KG1 (cell line): ENCODE results near the gene TRPM7.
"Not testable (repeated sequence)": the region's sequence is repeated elsewhere in the genome, so short reads cannot be mapped to it uniquely, and the experiment has no call there.

Experiments
- DNase-seq: peaks from one replicate; lab custom pipeline; 2025; lab: John Stamatoyannopoulos, UW

Gene TRPM7, protein sequence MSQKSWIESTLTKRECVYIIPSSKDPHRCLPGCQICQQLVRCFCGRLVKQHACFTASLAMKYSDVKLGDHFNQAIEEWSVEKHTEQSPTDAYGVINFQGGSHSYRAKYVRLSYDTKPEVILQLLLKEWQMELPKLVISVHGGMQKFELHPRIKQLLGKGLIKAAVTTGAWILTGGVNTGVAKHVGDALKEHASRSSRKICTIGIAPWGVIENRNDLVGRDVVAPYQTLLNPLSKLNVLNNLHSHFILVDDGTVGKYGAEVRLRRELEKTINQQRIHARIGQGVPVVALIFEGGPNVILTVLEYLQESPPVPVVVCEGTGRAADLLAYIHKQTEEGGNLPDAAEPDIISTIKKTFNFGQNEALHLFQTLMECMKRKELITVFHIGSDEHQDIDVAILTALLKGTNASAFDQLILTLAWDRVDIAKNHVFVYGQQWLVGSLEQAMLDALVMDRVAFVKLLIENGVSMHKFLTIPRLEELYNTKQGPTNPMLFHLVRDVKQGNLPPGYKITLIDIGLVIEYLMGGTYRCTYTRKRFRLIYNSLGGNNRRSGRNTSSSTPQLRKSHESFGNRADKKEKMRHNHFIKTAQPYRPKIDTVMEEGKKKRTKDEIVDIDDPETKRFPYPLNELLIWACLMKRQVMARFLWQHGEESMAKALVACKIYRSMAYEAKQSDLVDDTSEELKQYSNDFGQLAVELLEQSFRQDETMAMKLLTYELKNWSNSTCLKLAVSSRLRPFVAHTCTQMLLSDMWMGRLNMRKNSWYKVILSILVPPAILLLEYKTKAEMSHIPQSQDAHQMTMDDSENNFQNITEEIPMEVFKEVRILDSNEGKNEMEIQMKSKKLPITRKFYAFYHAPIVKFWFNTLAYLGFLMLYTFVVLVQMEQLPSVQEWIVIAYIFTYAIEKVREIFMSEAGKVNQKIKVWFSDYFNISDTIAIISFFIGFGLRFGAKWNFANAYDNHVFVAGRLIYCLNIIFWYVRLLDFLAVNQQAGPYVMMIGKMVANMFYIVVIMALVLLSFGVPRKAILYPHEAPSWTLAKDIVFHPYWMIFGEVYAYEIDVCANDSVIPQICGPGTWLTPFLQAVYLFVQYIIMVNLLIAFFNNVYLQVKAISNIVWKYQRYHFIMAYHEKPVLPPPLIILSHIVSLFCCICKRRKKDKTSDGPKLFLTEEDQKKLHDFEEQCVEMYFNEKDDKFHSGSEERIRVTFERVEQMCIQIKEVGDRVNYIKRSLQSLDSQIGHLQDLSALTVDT (N-terminal part only)

GRCh38 chr15:50686469-50687301 lies at the start of gene TRPM7:
Gene TRPM7 (minus strand): TSS chr15:50686797. CDS start chr15:50686533, 264 bp downstream.
- DNase-seq = peak; percentile 90

DNA sequence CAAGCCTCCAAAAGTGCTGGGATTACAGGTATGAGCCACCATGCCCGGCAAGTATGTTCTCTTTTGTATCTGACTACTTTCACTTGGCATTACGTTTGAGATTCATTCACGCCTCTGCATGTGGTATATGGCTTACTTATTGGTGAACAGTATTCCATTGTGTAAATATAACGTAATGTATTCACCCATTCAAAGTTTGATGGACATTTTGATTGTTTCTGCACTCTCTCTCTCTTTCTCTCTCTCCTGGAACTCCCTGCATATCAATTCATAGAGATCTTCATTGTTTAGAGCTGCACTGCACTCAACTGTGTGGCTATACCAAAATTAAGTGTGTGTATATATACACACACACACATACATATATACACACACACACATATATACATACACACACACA lies 48.6 kb upstream of the TRPM7 start:
- DNase-seq = no peak

DNA sequence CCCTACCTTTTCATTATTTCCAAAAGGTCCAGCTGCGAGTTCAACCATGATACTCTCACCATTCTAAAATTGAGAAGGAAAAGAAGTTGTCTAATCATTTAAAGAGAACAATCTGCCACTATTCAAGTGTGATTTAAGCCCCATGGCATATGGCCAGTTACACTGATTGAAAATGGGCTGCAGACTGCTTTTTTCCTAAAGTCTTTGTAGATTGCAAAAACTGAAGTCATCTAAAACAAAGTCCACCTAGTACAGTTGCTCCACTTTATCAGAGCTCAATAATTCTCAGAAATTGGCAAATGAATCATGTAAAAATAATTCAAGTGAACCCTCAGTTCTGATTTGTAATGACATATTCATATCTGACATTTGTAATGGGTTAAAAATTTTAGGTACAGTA lies 39.7 kb upstream of the TRPM7 start:
- DNase-seq = no peak

- no peak for DNase-seq
These were observed 32.1 kb upstream of the TRPM7 start for GRCh38 chr15:50718700-50719125.

GRCh38 chr15:50712018-50712417 lies 25.4 kb upstream of the TRPM7 start:
- no peak for DNase-seq

DNA sequence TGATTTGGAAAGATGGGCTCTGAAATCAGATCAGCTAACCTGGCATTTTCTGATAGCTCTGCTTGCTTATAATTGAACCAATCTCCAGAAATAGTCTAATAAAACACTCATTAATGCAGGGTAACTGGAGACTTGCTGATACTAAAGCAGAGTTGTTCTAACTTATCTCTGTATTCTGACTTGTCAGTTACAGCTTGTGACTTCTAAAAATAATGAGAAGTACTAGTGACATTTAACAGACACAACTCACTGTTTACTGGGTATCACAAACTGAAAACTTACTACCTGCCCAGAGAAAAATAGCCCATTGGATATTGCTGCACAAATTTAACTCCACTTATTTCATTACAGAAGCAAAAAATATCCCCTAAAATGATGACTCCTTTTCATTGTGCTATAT lies 24.0 kb upstream of the TRPM7 start:
- DNase-seq = no peak

DNA sequence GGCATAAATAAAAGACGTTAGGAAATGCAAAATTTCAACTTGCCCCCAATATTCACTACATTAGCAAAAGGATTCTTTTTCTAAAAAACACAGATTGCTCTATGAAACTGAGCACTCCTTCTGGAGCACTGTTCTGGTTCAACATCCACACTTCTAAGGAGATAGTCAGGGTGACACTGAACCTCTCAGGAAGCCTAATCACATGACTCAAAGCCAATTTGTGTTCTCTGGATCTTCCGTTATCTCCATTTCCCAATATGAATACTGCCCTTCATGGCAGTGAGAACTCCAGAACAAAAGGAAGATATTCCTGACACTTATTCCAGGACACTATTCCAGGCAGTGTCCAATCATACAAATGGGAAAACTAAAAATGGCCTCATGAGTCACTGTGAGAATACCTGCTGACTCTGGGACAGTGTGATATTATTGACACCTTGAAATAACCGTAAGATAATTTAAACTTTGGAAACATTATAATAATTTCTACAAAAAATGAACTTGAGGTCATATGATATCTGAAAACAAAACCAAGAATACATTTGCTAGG lies 21.4 kb upstream of the TRPM7 start:
- no peak for DNase-seq

DNA sequence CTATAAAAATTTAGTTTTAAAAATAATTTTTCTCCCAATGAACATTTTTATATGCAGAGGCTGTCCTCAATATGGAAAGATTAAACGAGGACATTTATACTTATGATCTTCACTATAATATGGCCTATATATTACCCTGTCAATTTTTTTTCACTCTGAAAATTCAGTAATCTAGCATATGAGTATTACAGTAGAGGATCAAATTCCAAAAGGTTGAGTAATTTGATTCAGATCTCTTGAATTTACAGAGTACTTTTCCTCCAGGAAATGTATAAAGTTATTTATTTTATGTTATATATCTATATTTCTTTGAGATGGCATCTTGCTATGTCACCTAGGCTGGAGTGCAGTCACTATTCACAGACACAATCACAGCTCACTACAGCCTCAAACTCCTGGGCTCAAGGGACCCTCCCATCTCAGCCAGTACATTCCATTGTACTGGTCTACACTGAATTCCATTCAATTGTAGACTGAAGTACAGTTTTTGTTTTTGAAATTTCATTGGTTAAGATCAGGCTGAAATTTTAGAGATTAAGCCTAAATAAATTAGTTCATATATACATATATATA lies 16.3 kb upstream of the TRPM7 start:
- no peak for DNase-seq

DNA sequence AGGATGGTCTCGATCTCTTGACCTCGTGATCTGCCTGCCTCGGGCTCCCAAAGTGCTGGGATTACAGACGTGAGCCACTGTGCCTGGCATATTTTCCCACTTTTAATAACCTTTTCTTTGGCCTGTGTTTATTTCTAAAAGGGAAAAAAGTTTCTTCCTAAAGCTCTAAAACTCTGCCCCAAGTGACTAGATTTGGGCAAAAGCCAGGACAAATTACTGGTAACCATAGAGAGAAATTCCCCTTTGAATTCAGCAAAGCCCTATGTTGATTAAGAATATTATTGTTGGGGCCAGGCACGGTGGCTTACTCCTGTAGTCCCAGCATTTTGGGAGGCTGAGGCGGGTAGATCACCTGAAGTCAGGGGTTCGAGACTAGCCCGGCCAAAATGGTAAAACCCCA lies 11.5 kb upstream of the TRPM7 start:
- DNase-seq = no peak

GRCh38 chr15:50697109-50697797 lies 10.7 kb upstream of the TRPM7 start:
- DNase-seq = no peak

- not testable (repeated sequence) for DNase-seq
These were observed 8.1 kb upstream of the TRPM7 start for GRCh38 chr15:50694634-50695165.

DNA sequence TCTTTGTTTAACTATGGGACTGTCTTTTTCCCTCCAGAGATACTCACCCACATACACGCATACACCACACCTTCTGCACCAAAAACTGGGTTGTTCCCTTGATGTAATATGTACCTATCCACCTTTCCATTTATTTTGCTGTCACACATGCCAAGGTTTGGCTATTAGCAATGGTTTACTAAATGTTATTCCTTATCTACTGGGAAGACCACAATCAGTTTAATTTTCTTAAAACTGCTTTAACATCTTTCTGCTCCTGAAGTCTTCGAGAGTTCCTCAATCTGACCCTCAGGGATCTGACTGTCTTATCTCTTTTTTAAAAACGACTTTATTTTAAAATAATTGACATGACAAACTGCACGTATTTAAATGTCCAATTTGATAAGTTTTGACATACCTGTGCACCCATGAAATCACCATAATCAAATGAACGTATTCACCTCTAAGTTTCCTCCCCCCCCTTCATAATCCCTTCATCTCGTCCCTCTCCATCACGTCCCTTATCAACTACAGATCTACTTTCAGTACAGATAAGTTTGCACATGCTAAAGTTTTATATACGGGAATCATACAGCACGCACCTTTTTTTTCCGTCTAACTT lies 805 bp upstream of the TRPM7 start:
- no peak for DNase-seq

DNA sequence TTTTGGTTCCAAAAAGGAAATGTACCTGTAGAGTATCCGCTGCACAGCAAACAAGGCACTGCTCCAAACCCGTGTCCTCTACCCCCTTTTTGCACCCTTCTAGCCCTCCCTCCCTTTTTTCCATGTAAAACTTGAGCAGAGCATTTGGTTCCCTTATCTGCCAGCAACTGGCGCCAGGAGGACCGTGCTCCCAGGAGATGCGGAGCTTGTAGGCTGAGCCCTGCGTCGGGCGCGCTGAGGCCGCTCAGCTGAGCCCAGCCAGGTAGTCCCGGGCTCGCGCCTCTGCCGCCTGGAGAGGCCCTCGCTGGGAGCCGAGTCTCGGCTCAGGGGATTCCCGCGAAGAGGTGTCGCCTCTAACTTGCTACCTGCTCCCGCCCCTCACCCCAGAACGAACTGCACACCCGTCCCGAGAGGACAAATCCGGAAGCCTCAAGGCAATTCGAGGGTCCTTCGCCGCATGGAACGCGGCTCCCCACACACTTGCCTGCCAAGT lies 575 bp downstream of the TRPM7 start:
- no peak for DNase-seq

DNA sequence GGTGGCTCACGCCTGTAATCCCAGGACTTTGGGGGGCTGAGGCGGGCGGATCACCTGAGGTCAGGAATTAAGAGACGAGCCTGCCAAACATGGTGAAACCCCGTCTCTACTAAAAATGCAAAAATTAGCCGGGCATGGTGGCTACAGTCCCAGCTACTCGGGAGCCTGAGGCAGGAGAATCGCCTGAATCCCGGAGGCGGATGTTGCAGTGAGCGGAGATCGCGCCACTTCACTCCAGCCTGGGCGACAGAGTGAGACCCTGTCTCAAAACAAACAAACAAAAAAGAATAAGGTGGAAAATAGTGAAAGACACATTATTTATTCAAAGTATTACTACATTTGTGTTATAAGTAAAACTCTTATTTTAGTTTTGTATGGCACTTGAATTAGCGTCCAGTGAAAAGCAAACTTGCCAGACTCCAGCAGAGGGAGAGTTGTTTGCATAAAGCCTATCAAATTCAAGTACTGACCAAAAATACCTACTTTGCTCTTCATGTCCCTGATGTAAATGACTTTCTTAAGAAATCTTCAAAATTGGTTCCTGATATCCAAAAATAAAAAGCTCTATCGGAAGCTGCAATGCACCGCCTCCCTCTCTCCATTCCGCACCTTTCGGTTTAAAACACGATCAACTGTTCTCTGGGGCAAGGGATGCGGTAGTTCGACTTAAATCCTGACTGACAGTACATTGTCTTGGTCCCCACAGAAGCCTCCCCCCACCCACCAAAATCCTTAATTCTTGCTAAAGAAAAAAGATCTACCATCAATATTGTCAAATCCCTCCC lies 1.2 kb downstream of the TRPM7 start:
- no peak for DNase-seq

DNA sequence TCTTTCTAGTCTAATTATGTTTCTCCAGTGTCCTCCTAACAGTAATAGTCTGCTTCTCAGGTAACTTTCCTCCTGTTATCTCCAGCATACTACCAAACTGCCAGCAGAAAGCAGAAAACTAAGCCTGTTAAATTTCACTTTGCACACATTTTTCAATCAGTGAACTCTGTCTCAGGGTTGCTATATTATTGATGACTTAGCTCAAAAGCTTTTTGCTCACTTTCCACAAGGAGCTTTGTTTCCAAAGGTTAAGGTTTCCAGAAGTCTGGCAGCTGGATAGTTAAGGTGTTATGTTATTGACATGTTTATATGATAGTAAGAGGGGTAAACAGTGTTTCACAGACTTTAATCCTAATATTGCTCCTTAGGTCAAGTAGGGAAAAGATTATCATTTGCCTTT lies 5.1 kb downstream of the TRPM7 start:
- no peak for DNase-seq

DNA sequence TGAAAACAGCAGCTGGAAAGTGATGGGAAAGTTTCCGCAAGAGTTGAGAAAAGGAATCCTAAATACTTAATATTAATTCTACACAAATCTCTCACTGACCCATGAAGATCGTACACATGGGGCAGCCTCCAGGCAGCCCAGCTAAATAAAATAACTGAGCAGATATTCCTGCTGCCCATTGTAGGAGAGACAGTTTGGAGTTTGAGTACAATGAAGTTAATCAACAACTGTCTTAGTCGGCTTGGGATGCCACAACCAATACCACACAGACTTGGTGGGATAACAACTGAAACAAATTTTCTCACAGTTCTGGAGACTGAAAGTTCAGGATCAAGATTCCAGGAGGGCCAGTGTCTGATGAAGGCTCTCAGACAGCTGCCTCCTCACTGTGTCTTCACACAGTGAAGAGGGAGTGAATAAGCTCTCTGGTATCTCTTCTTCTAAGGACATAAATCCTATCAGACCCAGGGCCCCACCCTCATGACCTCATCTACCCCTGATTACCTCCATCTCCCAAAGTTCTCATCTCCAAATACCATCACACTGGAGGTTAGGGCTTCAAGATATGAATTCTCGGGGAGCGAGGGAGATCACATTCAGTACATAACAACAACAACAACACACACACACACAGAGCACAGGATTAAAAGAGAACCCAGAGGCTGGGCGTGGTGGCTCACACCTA lies 9.7 kb downstream of the TRPM7 start:
- DNase-seq = no peak

DNA sequence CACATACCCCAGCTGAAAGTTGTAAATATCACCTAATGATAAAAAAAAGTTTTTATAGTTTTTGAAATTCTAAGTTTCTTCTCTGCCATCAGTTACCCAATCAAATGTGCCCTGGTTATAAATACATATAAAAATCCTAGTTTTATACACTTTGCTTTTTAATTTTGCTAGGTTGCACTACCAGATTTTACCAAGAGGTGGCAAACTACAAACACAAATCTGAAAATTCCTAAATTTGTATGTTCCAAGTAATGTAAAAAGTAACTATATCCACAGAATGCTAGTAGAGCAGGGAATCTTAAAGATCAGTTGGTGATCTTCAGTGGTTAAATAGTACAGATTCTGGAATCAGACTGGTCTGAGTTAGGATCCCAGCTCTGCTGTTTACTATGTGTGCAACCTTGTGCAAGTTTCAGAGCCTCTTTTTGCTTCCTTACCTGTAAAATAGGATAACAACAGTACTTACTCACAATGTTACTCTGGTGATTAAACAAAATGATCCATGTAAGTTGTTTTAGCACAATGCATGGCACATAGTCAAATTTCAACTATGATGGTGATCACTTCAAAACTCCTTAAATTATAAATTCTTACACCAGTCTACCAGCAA lies 11.0 kb downstream of the TRPM7 start:
- peak; percentile 3 for DNase-seq
